Measurements from ENCODE around the gene GOLGA6B. TPM values are rescaled to one million over a fixed set of nuclear protein-coding genes. Genes with fewer than 3 reads are reported as not detected.
"Not testable (repeated sequence)": the region's sequence is repeated elsewhere in the genome, so short reads cannot be mapped to it uniquely, and the experiment has no call there.

Gene GOLGA6B, protein sequence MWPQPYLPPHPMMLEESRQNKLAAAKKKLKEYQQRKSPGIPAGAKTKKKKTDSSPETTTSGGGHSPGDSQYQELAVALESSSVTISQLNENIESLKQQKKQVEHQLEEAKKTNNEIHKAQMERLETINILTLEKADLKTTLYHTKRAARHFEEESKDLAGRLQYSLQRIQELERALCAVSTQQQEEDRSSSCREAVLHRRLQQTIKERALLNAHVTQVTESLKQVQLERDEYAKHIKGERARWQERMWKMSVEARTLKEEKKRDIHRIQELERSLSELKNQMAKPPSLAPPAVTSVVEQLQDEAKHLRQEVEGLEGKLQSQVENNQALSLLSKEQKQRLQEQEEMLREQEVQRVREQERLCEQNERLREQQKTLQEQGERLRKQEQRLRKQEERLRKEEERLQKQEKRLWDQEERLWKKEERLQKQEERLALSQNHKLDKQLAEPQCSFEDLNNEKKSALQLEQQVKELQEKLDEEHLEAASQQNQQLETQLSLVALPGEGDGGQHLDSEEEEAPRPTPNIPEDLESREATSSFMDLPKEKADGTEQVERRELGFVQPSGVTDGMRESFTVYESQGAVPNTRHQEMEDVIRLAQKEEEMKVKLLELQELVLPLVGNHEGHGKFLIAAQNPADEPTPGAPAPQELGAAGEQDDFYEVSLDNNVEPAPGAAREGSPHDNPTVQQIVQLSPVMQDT
- not detected in 2 replicates for total RNA-seq (2014; rRNA removed; shearing (Covaris generic))

GRCh38 chr15:72654397-72654796 lies at the start of gene GOLGA6B:
Gene GOLGA6B, plus strand, starts transcription at chr15:72654697. Its CDS starts 41 bp downstream, at chr15:72654738.
- not testable (repeated sequence) for DNase-seq (ENCODE audit: low read depth)

GRCh38 chr15:72604794-72605193 lies 49.7 kb upstream of the GOLGA6B start:
- peak; percentile 13 for DNase-seq (ENCODE audit: low read depth)

- not testable (repeated sequence) for DNase-seq (ENCODE audit: low read depth)
These were observed 46.4 kb upstream of the GOLGA6B start for GRCh38 chr15:72608084-72608483.

DNA sequence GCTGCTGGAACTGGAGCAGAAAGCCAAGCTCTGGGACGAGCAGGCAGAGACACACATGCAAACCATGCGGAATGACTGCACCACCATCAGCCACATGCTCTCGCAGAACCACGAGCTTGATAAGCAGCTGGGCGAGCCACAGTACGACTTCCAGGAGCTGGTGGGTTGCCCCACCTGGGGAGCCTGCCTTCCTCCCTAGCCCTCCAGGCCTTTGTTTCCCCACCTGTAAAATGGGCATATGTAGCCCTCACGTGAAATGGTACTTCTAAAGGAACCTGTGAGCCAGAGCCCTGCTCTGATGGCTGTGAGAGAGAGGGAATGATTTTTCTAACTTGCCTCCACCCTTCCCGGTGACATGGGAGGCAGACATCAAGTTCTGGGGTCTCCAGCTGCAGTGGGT lies 44.6 kb upstream of the GOLGA6B start:
- no peak for DNase-seq (ENCODE audit: low read depth)

DNA sequence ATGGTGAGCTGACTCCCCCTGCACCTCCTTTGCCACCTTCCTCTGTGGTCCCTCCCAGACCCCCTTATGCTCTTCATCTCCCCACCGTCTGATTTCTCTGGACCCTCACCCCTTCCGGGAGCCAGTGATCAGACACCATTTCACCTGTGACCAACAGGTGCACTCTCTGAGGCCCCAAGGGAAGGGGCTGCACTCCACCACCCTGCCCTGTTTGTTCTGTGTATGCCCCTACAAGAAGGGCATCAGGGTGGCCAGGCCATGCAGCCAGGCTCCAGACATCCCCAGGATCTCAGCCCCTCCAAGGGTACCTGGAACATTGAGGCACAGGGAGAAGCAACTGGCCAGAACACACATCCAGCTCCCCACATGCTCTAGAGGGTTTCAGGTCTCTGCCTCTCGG lies 42.2 kb upstream of the GOLGA6B start:
- not testable (repeated sequence) for DNase-seq (ENCODE audit: low read depth)

GRCh38 chr15:72614810-72615532 lies 39.5 kb upstream of the GOLGA6B start:
- no peak for DNase-seq (ENCODE audit: low read depth)

GRCh38 chr15:72615533-72616233 lies 38.8 kb upstream of the GOLGA6B start:
- DNase-seq (ENCODE audit: low read depth), result not testable (repeated sequence)

DNA sequence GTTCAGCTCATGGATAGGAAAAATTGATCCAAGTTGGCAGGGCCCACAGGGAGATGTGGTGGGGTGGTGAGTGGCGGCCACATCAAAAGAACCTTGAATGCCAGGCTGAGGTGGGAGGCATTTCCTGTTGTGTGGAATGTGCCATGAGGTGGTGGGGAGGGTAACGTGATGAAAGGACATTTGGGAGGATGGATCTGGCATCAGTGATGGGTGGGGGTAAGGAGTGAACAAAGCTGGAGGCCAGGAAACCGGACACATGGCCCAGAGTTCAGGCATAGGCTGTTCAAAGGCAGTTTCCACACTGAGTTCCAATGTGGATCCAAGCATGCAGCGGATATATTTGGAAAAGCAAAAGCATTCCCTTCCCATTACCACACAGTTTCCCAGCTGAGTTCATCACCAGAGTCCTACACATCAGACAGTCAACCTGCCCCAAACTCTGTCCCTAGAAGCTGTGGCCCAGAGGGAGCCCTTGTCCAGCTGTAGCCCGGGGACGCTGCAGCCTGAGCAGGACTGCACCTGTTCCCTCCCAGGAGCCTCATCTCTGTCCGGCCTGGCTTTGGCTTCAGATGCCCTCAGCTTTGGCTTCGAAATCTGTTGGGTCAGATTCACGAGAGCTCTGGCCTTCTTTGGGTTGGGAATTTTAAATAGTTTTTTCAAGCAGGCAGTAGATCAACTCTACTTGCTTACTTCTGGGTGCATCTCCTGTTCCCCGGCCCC lies 37.8 kb upstream of the GOLGA6B start:
- no peak for DNase-seq (ENCODE audit: low read depth)

DNA sequence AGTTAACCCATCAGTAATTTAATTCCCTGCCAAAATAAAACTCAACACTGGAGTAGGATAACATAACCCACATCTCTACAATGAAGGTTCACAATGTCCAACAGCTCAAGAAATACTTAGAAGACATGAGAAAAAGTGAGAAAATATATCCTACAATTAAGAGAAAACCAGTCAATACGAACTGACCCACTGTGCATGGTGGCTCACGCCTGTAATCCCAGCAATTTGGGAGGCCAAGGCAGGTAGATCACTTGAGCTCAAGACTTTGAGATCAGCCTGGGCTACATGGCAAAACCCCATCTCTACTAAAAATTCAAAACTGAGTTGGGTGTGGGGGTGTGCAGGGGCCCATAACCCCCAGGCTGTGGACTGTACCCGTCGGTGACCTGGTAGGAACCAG lies 30.6 kb upstream of the GOLGA6B start:
- DNase-seq (ENCODE audit: low read depth), result not testable (repeated sequence)

DNA sequence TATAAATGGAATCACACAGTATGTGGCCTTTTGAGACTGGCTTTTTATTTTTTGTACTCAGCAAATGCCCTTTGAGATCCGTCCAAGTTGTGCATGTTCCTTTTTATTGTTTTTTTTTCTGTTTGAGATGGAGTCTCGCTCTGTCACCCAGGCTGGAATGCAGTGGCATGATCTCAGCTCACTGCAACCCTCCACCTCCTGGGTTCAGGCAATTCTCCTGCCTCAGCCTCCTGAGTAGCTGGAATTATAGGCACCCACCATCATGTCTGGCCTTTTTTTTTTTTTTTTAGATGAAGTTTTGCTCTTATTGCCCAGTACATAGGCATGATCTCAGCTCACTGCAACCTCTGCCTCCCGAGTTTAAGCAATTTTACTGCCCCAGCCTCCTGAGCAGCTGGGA lies 28.3 kb upstream of the GOLGA6B start:
- not testable (repeated sequence) for DNase-seq (ENCODE audit: low read depth)

GRCh38 chr15:72628249-72629067 lies 26.0 kb upstream of the GOLGA6B start:
- DNase-seq (ENCODE audit: low read depth), result not testable (repeated sequence)

GRCh38 chr15:72629068-72629570 lies 25.4 kb upstream of the GOLGA6B start:
- not testable (repeated sequence) for DNase-seq (ENCODE audit: low read depth)

GRCh38 chr15:72636519-72637282 lies 17.8 kb upstream of the GOLGA6B start:
- DNase-seq (ENCODE audit: low read depth), result peak; percentile 80

DNA sequence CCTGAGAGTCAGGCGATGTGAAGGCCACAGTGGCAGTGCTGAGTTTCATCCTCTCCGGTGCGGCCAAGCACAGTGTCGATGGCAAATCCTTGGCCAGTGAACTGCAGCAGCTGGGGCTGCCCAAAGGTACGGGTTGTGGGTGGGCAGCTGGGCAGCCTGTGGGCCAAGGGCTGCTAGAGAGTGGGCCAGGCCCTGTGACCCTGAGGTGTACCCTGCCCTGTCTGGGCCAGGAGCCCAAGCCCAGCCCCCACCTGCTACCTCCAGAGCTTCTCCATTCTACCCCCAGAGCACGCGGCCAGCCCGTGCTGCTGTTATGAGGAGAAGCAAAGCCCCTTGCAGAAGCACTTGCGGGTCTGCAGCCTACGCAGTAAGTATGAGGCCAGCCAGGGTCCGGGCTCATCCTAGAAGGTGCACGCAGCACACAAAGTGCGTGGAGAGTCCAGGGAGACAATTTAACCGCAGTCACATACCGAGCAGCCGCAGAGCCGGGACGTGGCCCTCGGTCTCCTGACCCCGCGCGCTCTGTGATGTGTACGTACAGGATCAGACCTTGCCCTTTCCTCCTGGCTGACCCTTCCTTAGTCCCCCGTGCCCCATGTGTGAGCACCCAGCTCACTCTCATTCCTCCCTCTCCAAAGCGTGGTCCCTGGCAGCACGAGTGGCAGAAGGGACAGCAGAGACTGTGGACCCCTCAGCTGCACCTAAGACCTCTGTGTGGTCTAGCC lies 14.6 kb upstream of the GOLGA6B start:
- DNase-seq (ENCODE audit: low read depth), result not testable (repeated sequence)

DNA sequence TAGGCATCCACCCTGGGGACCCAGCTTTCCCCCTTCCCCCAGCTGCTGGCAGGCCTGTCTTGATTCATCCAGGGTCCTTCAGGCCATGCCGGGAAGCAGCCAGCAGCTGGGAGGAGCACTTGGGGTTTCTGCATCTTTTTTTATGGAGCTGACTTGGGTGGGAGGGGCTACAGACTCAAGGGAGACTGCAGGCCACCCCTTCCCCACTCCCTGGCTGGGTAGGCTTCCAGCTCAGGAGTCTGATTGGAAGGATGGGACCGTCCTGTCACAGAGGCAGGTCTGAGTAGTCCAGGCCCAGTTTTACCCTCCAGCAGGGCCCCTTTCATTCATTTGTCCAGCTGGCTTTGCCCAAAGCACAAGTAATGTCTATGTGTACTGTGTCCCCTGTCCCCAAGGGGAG lies 12.2 kb upstream of the GOLGA6B start:
- DNase-seq (ENCODE audit: low read depth), result not testable (repeated sequence)

GRCh38 chr15:72648631-72649253 lies 5.8 kb upstream of the GOLGA6B start:
- DNase-seq (ENCODE audit: low read depth), result not testable (repeated sequence)

GRCh38 chr15:72656014-72656413 lies 1.5 kb downstream of the GOLGA6B start:
- not testable (repeated sequence) for DNase-seq (ENCODE audit: low read depth)

DNA sequence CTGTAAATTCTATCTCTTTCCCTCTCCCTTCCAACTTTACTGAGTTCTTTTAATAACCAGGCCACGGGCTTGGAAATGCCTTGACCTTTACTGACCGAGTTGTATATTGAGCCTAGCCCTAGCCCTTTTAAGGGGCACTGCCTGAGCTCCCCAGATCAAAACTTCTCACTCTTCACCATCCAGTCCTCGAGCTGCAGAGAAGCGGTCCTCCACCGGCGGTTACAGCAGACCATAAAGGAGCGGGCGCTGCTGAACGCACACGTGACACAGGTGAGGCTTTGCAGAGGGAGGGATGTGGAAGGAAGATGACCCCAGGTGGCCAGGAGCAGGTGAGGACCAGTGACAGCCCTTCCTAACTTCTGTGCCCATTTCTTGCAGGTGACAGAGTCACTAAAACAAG lies 6.6 kb downstream of the GOLGA6B start:
- not testable (repeated sequence) for DNase-seq (ENCODE audit: low read depth)
